PC-3 (cell line): ENCODE results near the gene AP1AR.

Experiments
- CTCF ChIP-seq: fragments of 300-600 bp; sonication (generic); conservative IDR thresholded peaks from 2 replicates; pipeline ENCODE4 v1.5.1; 2017; ENCODE audit warnings: antibody characterized with exemption, low read depth, mild to moderate bottlenecking, low read length
- EZH2 ChIP-seq: fragments of 300-600 bp; sonication (generic); IDR thresholded peaks from one replicate; pipeline ENCODE4 v1.6.1; 2017; ENCODE audit warnings: antibody characterized with exemption, mild to moderate bottlenecking, low read length; ENCODE audit not compliant: unreplicated experiment
- EZH2phosphoT487 ChIP-seq: fragments of 300-600 bp; sonication (generic); IDR thresholded peaks from 2 replicates; pipeline ENCODE4 v1.6.1; 2018; ENCODE audit warnings: mild to moderate bottlenecking, antibody characterized with exemption, low read length, borderline replicate concordance

DNA sequence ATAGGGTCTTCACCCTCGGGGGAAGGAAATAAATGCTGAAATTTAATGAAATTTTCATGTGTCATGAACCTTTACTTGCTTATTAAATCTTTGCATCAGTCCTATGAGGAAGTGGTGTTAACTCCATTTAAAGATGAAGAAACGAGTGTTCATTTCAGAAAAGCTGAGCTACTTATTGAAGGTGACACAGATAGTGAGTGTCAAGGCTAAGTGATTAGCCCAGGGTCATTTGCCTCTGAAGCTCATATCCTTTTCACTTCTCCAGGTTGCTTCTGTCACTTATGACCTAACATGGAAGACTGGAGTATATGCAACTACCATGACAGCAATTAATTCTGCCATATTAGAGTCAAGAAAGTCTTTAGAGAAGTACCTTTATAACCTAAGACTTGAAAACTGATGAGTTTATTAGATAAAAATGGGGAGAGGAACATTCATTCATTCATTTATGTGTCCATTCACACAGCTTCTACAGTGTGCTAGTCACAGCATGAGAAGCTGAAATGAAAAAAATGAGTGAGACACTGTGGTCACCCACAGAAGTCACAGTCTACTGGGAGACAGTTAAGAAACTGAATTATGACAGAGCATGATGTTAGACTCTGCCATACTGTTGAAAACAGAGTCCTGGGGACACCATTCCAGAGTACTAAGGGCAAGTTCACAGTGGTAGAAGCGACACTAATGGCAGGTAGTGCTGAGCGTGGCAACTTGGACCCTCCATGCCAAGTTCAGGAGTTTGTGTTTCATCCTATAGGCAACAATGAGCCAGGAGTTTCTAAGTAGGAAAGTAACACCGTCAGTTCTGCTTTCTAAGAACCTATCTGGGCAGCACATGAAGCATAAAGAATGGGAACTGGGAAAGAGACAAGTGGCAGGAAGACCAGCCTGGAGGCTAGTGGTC is 86.9 kb downstream of the AP1AR start:
- TF ChIP-seq CTCF (no peak), EZH2phosphoT487 (no peak), EZH2 (no peak)
